NCI-H1694 treated with DMSO at 0.1 percent for 48 hours (cell line): ENCODE measurements around the gene FNDC3A.
"Not testable (repeated sequence)": the region's sequence is repeated elsewhere in the genome, so short reads cannot be mapped to it uniquely, and the experiment has no call there.

ENCODE experiments used
- DNase-seq: peaks from one replicate; lab custom pipeline; 2025; lab: John Stamatoyannopoulos, UW

FNDC3A gene

GRCh38 chr13:49044836-49045235 is 69.1 kb downstream of the FNDC3A start:
- no peak for DNase-seq

- DNase-seq = no peak
Measured at GRCh38 chr13:49046002-49046401, 70.3 kb downstream of the FNDC3A start.

- DNase-seq = no peak
Measured at GRCh38 chr13:49046519-49046918, 70.8 kb downstream of the FNDC3A start.

GRCh38 chr13:49052813-49053212 is 77.1 kb downstream of the FNDC3A start:
- DNase-seq = no peak

- DNase-seq = no peak
Measured at GRCh38 chr13:49053215-49053614, 77.5 kb downstream of the FNDC3A start.

GRCh38 chr13:49053906-49054305 is 78.2 kb downstream of the FNDC3A start:
- DNase-seq = no peak

- no peak for DNase-seq
Measured at GRCh38 chr13:49055021-49055420, 79.3 kb downstream of the FNDC3A start.

GRCh38 chr13:49057176-49057575 is 81.5 kb downstream of the FNDC3A start:
- DNase-seq = no peak

GRCh38 chr13:49058761-49059160 is 83.0 kb downstream of the FNDC3A start:
- DNase-seq = no peak

GRCh38 chr13:49060678-49061387 is 85.1 kb downstream of the FNDC3A start:
- no peak for DNase-seq

- DNase-seq = not testable (repeated sequence)
Measured at GRCh38 chr13:49061388-49061752, 85.7 kb downstream of the FNDC3A start.

- no peak for DNase-seq
Measured at GRCh38 chr13:49062297-49062896, 86.7 kb downstream of the FNDC3A start.

- DNase-seq = no peak
Measured at GRCh38 chr13:49063011-49063410, 87.3 kb downstream of the FNDC3A start.

GRCh38 chr13:49063497-49063896 is 87.8 kb downstream of the FNDC3A start:
- DNase-seq = no peak

GRCh38 chr13:49064476-49064875 is 88.8 kb downstream of the FNDC3A start:
- no peak for DNase-seq

GRCh38 chr13:49066856-49067255 is 91.1 kb downstream of the FNDC3A start:
- DNase-seq = no peak

- DNase-seq = not testable (repeated sequence)
Measured at GRCh38 chr13:49068498-49068897, 92.8 kb downstream of the FNDC3A start.

GRCh38 chr13:49070021-49070420 is 94.3 kb downstream of the FNDC3A start:
- DNase-seq = not testable (repeated sequence)

GRCh38 chr13:49071341-49071937 is 95.7 kb downstream of the FNDC3A start:
- DNase-seq = no peak

- DNase-seq = no peak
Measured at GRCh38 chr13:49082653-49083536, 107.2 kb downstream of the FNDC3A start.

- no peak for DNase-seq
Measured at GRCh38 chr13:49084961-49085360, 109.2 kb downstream of the FNDC3A start.

GRCh38 chr13:49086722-49087121 is 111.0 kb downstream of the FNDC3A start:
- no peak for DNase-seq
